ENCODE measurements around the gene SLF2. TPM values are rescaled to one million over a fixed set of nuclear protein-coding genes. Genes with fewer than 3 reads are reported as not detected.

The SLF2 gene
- total RNA-seq, 1 experiment from 2014 or later, result 23.1 TPM

DNA sequence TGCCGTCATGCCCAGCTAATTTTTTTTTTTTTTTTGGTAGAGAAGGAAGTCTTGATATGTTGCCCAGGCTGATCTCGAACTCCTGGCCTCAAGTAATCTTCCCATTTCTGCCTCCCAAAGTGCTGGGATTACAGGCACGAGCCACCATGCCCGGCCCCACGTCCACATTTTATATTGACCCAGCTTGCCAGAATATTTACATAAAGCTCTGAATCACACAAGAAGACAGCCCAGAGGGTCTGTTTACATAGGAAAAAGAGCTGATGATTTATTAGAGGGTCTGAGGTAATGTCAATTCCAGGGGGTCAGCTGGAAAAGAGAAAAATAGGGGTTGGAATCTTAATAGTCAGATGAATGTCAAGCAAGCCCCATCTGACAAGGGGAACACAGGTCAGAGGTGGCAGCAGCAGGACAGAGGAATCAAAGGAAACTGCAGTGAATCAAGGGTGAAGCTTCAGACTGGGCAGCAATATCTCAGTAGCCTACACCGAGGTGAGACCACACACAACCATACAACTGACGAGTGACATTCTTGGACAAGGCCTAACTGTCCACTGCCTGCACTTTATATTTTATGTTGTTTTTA lies 15.8 kb upstream of the SLF2 start:
- no CpG with 5 or more reads among the region's 7 CpGs for WGBS (ENCODE audit: extremely low coverage, insufficient read length, low lambda C conversion rate)
- TF ChIP-seq, protein P1, sequence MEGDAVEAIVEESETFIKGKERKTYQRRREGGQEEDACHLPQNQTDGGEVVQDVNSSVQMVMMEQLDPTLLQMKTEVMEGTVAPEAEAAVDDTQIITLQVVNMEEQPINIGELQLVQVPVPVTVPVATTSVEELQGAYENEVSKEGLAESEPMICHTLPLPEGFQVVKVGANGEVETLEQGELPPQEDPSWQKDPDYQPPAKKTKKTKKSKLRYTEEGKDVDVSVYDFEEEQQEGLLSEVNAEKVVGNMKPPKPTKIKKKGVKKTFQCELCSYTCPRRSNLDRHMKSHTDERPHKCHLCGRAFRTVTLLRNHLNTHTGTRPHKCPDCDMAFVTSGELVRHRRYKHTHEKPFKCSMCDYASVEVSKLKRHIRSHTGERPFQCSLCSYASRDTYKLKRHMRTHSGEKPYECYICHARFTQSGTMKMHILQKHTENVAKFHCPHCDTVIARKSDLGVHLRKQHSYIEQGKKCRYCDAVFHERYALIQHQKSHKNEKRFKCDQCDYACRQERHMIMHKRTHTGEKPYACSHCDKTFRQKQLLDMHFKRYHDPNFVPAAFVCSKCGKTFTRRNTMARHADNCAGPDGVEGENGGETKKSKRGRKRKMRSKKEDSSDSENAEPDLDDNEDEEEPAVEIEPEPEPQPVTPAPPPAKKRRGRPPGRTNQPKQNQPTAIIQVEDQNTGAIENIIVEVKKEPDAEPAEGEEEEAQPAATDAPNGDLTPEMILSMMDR (conservative IDR thresholded peaks at IDR 0.05), result no peak
- H3K4me1 Mint-ChIP-seq, result no peaks in the 10 kb centered on the region; a peak in 1 of 4 replicates
- Histone ChIP-seq H3K9me3 (ENCODE audit: control insufficient read depth, low read depth, low read length) (no peaks in the 10 kb centered on the region), H3K18ac (ENCODE audit: insufficient read length, low read depth, low read length) (no peak overlapping the region), H2AK5ac (ENCODE audit: insufficient read length, low read length) (no peak overlapping the region), H2BK12ac (ENCODE audit: insufficient read length, low read depth, low read length) (no peak overlapping the region), H2BK120ac (ENCODE audit: low read depth, low read length, poor library complexity, severe bottlenecking) (no peak overlapping the region), H3K4ac (ENCODE audit: low read depth, low read length) (no peak overlapping the region), H2BK20ac (ENCODE audit: low read depth, low read length, poor library complexity, severe bottlenecking) (no peak overlapping the region), H3K9ac (ENCODE audit: extremely low read depth, insufficient read length, low read length) (no peak overlapping the region), H3K4me1 (ENCODE audit: insufficient read depth, low read length) (no peaks in the 10 kb centered on the region), H3K79me2 (ENCODE audit: insufficient read depth, low read length) (no peaks in the 10 kb centered on the region), H3K4me2 (ENCODE audit: insufficient read depth, insufficient read length, low read length) (no peak overlapping the region), H2BK5ac (ENCODE audit: insufficient read length, low read length) (no peak overlapping the region), H4K5ac (ENCODE audit: insufficient read length, low read depth, low read length) (no peak overlapping the region), H4K8ac (replicated peaks; ENCODE audit: insufficient read length, low read depth, low read length) (no peak overlapping the region), H3K14ac (ENCODE audit: insufficient read depth, low read length) (no peak overlapping the region), H2AFZ (ENCODE audit: low read length) (no peak overlapping the region), H3T11ph (ENCODE audit: low read length) (no peak overlapping the region), H3K56ac (ENCODE audit: insufficient read length, low read depth, low read length) (no peak overlapping the region), H4K20me1 (ENCODE audit: control insufficient read depth, insufficient read depth, insufficient read length) (no peaks in the 10 kb centered on the region), H3K79me1 (ENCODE audit: insufficient read depth, low read depth, low read length, poor library complexity, severe bottlenecking) (no peaks in the 10 kb centered on the region), H3K27ac (ENCODE audit: insufficient read length, low read depth, low read length) (no peak overlapping the region), H3K23ac (ENCODE audit: insufficient read length, low read depth, low read length) (no peak overlapping the region), H3K23me2 (ENCODE audit: insufficient read length, low read depth, low read length, poor library complexity, severe bottlenecking) (no peaks in the 10 kb centered on the region), H4K91ac (ENCODE audit: insufficient read length, low read depth, low read length) (no peak overlapping the region), H3K27me3 (ENCODE audit: insufficient read depth, low read length) (no peaks in the 10 kb centered on the region), H2BK15ac (ENCODE audit: low read depth, low read length) (no peak overlapping the region)
- H3K4me3 Mint-ChIP-seq, result no peak overlapping the region
- peaks cover 0 to 3% of the 10 kb centered on the region in 2 experiments; a peak in 1 of 5 replicates for H3K9me3 Mint-ChIP-seq
- H3K27ac Mint-ChIP-seq, result no peak overlapping the region
- H3K27me3 Mint-ChIP-seq (ENCODE audit: low read depth), result peaks cover 17% of the 10 kb centered on the region
- no peaks in the 10 kb centered on the region for H3K36me3 Mint-ChIP-seq (ENCODE audit: insufficient read depth in 1 of 3, low read depth in 3 of 3)
- no peak for DNase-seq

Data from H9 (cell line).